K562 treated with DMSO at 1 percent for 24 hours (cell line): ENCODE results near the gene RFX7. TPM values are rescaled to one million over a fixed set of nuclear protein-coding genes. Genes with fewer than 3 reads are reported as not detected.

Source experiments
- total RNA-seq: library from RNA; unstranded; fragments of 300-600 nt; gene quantifications from 2 replicates; pipeline ENCODE4 v1.2.3, GENCODE V29; 2022; ENCODE audit warnings: low read depth; ENCODE audit not compliant: insufficient read depth

The RFX7 gene
- total RNA-seq = 6.5 and 8.9 TPM in 2 replicates

DNA sequence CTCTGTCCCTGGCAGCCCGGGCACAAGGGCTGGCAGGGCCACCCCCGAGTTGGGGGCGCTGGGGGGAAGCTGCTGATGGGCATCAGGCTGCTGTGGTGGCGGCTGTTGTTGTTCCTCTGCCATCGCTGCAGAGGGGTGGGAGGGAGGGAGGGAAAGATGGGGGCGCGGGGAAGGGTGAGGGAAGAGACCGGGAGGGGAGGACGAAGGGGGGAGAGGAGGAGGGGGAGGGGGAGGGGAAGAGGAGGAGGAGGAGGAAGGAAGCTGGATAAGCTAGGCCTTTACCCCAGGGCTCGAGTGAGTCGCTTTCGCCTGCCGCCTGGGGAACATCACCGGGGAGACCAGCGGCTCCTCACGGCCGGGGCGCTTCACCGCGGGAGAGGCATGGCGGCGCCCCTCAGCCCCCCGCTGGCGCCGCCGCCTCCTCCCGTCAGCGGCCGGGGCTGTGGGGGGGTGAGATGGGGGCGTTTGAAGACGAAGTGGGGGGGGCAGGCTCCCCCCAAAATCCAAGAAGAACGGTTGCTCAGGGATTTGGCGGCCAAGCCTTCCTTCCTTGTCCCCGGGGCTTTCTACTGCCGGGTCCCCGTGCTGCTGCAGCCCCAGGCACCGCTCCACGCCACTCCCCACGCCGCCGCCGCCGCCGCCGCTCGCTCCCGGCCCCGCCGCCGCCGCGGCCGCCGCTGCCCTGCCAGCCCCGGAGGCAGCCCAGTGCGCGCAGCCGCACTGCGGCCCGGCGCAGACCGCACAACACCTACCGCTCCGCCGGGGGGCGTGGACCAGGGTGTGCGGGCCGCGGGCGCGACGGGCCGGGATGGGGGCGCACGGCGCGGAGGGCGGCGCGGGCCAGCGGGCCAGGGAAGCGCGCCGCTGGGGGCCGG is at the start of gene RFX7:
RFX7 (minus strand) TSS at position 717 of the 875 bp plus-strand sequence; CDS start at position 123, 594 bp downstream.

Other genes with a start within 250 kb of the RFX7 start
- 3.5 and 4.4 TPM in 2 replicates for gene TEX9, start 121.5 kb upstream of the RFX7 start, total RNA-seq
- gene MNS1, start 221.3 kb upstream of the RFX7 start, total RNA-seq = 2.6 and 3.8 TPM in 2 replicates